ENCODE data around the gene ST8SIA6. TPM values are rescaled to one million over a fixed set of nuclear protein-coding genes. Genes with fewer than 3 reads are reported as not detected.

ST8SIA6 gene
- total RNA-seq, 2 donors from 2014 or later, result 5.3 to 11.0 TPM

GRCh38 chr10:17475661-17476060 is 21.3 kb upstream of the ST8SIA6 start:
- H3K9me3 ChIP-seq, result no peaks in the 10 kb centered on the region
- no peaks in the 10 kb centered on the region for H3K27me3 ChIP-seq
- no peaks in the 10 kb centered on the region for H3K36me3 ChIP-seq
- no peaks in the 10 kb centered on the region for H3K4me1 ChIP-seq
- H3K4me3 ChIP-seq, result no peak overlapping the region
- H3K27ac ChIP-seq, result no peak overlapping the region
- TF ChIP-seq, protein P1, sequence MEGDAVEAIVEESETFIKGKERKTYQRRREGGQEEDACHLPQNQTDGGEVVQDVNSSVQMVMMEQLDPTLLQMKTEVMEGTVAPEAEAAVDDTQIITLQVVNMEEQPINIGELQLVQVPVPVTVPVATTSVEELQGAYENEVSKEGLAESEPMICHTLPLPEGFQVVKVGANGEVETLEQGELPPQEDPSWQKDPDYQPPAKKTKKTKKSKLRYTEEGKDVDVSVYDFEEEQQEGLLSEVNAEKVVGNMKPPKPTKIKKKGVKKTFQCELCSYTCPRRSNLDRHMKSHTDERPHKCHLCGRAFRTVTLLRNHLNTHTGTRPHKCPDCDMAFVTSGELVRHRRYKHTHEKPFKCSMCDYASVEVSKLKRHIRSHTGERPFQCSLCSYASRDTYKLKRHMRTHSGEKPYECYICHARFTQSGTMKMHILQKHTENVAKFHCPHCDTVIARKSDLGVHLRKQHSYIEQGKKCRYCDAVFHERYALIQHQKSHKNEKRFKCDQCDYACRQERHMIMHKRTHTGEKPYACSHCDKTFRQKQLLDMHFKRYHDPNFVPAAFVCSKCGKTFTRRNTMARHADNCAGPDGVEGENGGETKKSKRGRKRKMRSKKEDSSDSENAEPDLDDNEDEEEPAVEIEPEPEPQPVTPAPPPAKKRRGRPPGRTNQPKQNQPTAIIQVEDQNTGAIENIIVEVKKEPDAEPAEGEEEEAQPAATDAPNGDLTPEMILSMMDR (IDR thresholded peaks at IDR 0.05), result no peak
- DNase-seq (ENCODE audit: low spot score), result no peak

GRCh38 chr10:17474595-17475323 is 20.4 kb upstream of the ST8SIA6 start:
- Histone ChIP-seq H3K27ac (no peak overlapping the region), H3K36me3 (no peaks in the 10 kb centered on the region), H3K27me3 (no peaks in the 10 kb centered on the region), H3K9me3 (no peaks in the 10 kb centered on the region), H3K4me3 (no peak overlapping the region), H3K4me1 (no peaks in the 10 kb centered on the region)
- no peak for DNase-seq (ENCODE audit: low spot score)
- TF ChIP-seq, protein P1 (IDR thresholded peaks at IDR 0.05), result no peak

DNA sequence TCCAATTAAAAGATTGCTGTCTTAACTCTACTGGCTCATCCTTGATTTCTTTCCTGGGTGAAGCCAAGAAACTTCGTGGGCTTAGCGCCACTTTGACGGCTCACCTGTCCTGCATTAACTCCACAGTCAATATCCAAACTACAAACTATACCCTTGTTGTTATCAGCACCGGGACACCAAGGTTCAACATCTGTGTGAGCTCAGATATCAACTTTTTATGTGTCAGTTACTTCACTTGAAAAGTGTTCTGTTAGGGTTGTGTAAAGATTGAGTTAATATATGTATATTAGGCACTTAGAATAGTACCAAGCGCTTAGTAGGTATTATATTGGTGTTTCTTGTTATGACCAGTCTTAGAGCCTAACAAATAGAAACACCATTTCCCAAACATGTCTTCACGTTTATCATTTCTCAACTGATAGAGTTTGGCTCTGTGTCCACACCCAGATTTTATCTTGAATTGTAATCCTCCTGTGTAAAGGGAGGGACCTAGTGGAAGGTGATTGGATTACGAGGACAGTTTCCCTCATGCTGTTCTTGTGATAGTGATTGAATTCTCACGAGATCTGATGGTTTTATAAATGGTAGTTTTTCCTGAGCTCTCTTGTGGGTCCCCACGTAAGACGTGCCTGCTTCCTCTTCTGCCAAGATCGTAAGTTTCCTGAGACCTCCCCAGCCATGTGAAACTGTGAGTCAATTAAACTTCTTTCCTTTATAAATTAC is 19.0 kb upstream of the ST8SIA6 start:
- Histone ChIP-seq H3K36me3 (no peaks in the 10 kb centered on the region), H3K4me3 (no peak overlapping the region), H3K27me3 (no peaks in the 10 kb centered on the region), H3K4me1 (no peaks in the 10 kb centered on the region), H3K27ac (no peak overlapping the region), H3K9me3 (no peaks in the 10 kb centered on the region)
- TF ChIP-seq, protein P1 (IDR thresholded peaks at IDR 0.05), result no peak
- no peak for DNase-seq (ENCODE audit: low spot score)

DNA sequence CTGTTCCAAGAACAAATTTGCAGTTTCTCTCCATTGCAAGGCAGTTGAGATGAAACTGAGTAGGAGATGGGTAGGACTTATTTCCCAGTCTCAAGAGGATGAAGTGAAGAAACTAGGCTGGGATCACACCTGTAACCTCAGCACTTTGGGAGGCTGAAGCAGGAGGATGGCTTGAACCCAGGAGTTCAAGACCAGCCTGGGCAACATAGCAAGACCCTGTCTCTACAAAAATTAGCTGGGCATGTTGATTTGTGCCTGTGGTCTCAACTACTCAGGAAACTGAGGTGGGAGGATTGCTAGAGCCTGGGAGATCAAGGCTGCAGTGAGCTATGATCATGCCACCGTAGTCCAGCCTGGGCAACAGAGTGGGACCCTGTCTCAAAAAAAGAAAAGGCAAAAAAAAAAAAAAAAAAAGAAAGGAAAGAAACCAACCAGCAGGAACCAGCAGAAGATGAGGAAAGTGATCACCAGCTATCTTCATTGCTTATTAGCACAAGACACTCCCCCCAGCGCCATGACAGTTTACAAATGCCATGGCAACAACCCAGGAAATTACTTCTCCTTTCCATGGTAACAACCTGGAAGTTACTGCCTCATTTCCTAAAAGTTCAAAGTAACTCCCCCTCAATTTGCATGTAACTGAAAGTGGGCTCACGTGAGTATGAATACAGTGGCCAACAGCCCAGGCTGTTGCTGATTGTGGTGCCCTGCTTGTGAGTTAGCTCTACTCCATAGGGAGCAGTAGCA is 18.3 kb upstream of the ST8SIA6 start:
- no peak for DNase-seq (ENCODE audit: low spot score)
- TF ChIP-seq, protein P1 (IDR thresholded peaks at IDR 0.05), result no peak
- Histone ChIP-seq H3K27me3 (no peaks in the 10 kb centered on the region), H3K4me3 (no peak overlapping the region), H3K27ac (no peak overlapping the region), H3K4me1 (no peaks in the 10 kb centered on the region), H3K9me3 (no peaks in the 10 kb centered on the region), H3K36me3 (no peaks in the 10 kb centered on the region)

DNA sequence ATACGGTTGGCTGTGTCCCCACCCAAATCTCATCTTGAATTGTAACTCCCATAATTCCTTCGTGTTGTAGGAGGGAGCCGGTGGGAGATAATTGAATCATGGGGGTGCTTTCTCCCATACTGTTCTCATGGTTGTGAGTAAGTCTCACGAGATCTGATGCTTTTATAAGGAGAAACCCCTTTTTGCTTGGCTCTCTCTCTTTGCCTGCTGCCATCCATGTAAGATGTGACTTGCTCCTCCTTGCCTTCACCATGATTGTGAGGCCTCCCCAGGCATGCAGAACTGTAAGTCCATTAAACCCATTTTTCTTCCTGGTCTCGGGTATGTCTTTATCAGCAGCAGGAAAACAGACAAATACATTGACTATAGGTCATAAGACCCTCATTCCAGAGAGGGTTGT is 15.9 kb upstream of the ST8SIA6 start:
- Histone ChIP-seq H3K27me3 (no peaks in the 10 kb centered on the region), H3K27ac (no peak overlapping the region), H3K4me1 (no peaks in the 10 kb centered on the region), H3K4me3 (no peak overlapping the region), H3K36me3 (no peaks in the 10 kb centered on the region), H3K9me3 (no peaks in the 10 kb centered on the region)
- no peak for DNase-seq (ENCODE audit: low spot score)
- TF ChIP-seq, protein P1 (IDR thresholded peaks at IDR 0.05), result no peak
